ENCODE results near the gene TAS2R14. TPM values are rescaled to one million over a fixed set of nuclear protein-coding genes. Genes with fewer than 3 reads are reported as not detected.

Gene TAS2R14
- 10 to 100 TPM in 3 of 4 donors, 1 to 10 TPM in 1; 6.8 to 26.0 (median 10.3) TPM for total RNA-seq

GRCh38 chr12:10939163-10939562 is at the start of gene TAS2R14:
TSS of gene TAS2R14 (minus strand) at chr12:10939263. CDS start at chr12:10939207, 56 bp downstream.
- Histone ChIP-seq H3K4me3 (replicated peaks in 1 of 3) (no peak within 1 kb of the TSS), H3K9me3 (no peaks in the 10 kb centered on the region), H3K36me3 (no peaks in the 10 kb centered on the region), H3K4me1 (no peaks in the 10 kb centered on the region), H3K27ac (no peak within 1 kb of the TSS), H3K27me3 (no peaks in the 10 kb centered on the region)
- intact Hi-C loops (cut with DNase I), result no loop called here
- WGBS, 2 donors, result 84 to 98% methylated on average over 1 of the region's 1 CpG
- TF ChIP-seq POLR2A (IDR thresholded peaks at IDR 0.05), result no peak
- TF ChIP-seq, protein P1, sequence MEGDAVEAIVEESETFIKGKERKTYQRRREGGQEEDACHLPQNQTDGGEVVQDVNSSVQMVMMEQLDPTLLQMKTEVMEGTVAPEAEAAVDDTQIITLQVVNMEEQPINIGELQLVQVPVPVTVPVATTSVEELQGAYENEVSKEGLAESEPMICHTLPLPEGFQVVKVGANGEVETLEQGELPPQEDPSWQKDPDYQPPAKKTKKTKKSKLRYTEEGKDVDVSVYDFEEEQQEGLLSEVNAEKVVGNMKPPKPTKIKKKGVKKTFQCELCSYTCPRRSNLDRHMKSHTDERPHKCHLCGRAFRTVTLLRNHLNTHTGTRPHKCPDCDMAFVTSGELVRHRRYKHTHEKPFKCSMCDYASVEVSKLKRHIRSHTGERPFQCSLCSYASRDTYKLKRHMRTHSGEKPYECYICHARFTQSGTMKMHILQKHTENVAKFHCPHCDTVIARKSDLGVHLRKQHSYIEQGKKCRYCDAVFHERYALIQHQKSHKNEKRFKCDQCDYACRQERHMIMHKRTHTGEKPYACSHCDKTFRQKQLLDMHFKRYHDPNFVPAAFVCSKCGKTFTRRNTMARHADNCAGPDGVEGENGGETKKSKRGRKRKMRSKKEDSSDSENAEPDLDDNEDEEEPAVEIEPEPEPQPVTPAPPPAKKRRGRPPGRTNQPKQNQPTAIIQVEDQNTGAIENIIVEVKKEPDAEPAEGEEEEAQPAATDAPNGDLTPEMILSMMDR (IDR thresholded peaks at IDR 0.05), result no peak
- DNase-seq, result no peak

DNA sequence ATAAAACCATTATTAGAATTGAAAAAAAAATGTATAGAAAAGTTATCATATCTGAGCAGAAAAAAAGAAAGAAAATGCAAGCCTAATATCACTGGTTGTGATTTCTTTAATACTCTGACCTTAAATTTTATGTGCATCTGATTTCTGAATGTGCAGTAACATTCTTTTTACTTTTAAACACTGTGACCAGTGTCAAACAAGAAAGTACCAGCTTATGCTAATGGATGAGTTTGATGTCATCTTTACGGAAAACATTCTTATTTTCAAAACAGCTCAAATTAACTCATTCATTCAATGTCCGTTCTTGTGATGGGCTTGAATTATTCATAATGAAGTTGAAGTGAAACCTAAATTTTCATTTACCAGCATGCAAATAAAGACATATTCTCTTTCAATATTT is 47.7 kb upstream of the TAS2R14 start, which contains the start of gene TAS2R50:
Gene TAS2R50, minus strand, starts transcription at position 101 of the 400 bp plus-strand sequence. Its CDS starts 52 bp downstream, at position 49.
- 46 to 51% methylated on average over 2 of the region's 2 CpGs for WGBS, 2 donors

GRCh38 chr12:10982244-10982643 is 43.2 kb upstream of the TAS2R14 start:
- no peak overlapping the region for H3K27ac ChIP-seq
- DNase-seq, result no peak
- 86 to 88% methylated on average over 5 of the region's 5 CpGs for WGBS, 2 donors

More for the DNA sequence above, 47.7 kb upstream of the TAS2R14 start, which contains the start of gene TAS2R50:
- no peaks in the 10 kb centered on the region for H3K9me3 ChIP-seq
- no peak within 1 kb of the TSS for H3K27ac ChIP-seq
- H3K4me3 ChIP-seq (replicated peaks in 1 of 3), result no peak within 1 kb of the TSS
- TF ChIP-seq POLR2A (IDR thresholded peaks at IDR 0.05), result no peak
- TF ChIP-seq, protein P1 (IDR thresholded peaks at IDR 0.05), result no peak
- no peaks in the 10 kb centered on the region for H3K4me1 ChIP-seq
- intact Hi-C loops (cut with DNase I), result no loop called here
- no peaks in the 10 kb centered on the region for H3K27me3 ChIP-seq
- H3K36me3 ChIP-seq, result no peaks in the 10 kb centered on the region
- no peak for DNase-seq

DNA sequence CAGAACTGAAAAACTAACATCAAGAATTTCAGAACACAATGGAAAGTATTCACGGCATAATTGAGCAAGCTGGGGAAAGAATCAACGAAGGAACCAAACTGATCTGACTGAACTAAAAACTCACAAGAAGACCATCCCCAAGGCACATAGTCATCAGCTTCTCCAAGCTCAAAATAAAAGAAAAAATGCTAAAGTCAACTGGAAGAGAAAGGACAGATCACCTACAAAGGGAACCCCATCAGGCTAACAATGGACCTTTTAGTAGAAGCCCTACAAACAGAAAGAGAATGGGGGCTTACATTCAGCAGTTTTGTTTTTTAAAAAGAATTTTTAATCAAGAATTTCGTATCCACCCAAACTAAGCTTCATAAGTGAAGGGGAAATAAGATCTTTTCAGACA is 35.9 kb upstream of the TAS2R14 start:
- WGBS, 2 donors, result 83 to 88% methylated on average over 3 of the region's 3 CpGs
- no peak for DNase-seq
- H3K27me3 ChIP-seq, result no peaks in the 10 kb centered on the region
- TF ChIP-seq POLR2A (IDR thresholded peaks at IDR 0.05), result no peak
- TF ChIP-seq, protein P1 (IDR thresholded peaks at IDR 0.05), result no peak
- no peaks in the 10 kb centered on the region for H3K4me1 ChIP-seq
- H3K36me3 ChIP-seq, result no peaks in the 10 kb centered on the region
- H3K9me3 ChIP-seq, result no peaks in the 10 kb centered on the region
- H3K4me3 ChIP-seq (replicated peaks in 1 of 3), result no peak overlapping the region
- intact Hi-C loops (cut with DNase I), result no loop called here
- H3K27ac ChIP-seq, result no peak overlapping the region

More at GRCh38 chr12:10982244-10982643, 43.2 kb upstream of the TAS2R14 start:
- Histone ChIP-seq H3K9me3 (no peaks in the 10 kb centered on the region), H3K4me1 (no peaks in the 10 kb centered on the region), H3K36me3 (no peaks in the 10 kb centered on the region), H3K4me3 (replicated peaks in 1 of 3) (no peak overlapping the region), H3K27me3 (no peaks in the 10 kb centered on the region)
- intact Hi-C loops (cut with DNase I), result no loop called here
- TF ChIP-seq, protein P1 (IDR thresholded peaks at IDR 0.05), result no peak
- no peak for TF ChIP-seq POLR2A (IDR thresholded peaks at IDR 0.05)

- H3K27ac ChIP-seq, result no peak overlapping the region
- H3K27me3 ChIP-seq, result no peaks in the 10 kb centered on the region
- no peak for TF ChIP-seq POLR2A (IDR thresholded peaks at IDR 0.05)
- TF ChIP-seq, protein P1 (IDR thresholded peaks at IDR 0.05), result no peak
- no peaks in the 10 kb centered on the region for H3K36me3 ChIP-seq
- 80 to 84% methylated on average over 12 to 13 of the region's 15 CpGs for WGBS, 2 donors
- no peaks in the 10 kb centered on the region for H3K4me1 ChIP-seq
- no peaks in the 10 kb centered on the region for H3K9me3 ChIP-seq
- no peak overlapping the region for H3K4me3 ChIP-seq (replicated peaks in 1 of 3)
- intact Hi-C loops (cut with DNase I), result no loop called here
- DNase-seq, result peak; percentile 5 to 14
These were observed 29.8 kb upstream of the TAS2R14 start for GRCh38 chr12:10968765-10969456.

Data from thyroid gland (tissue), 4 donors.